Dermis microvascular lymphatic vessel endothelial cell (primary cell): Measurements from ENCODE around the gene LSM4. TPM values are rescaled to one million over a fixed set of nuclear protein-coding genes. Genes with fewer than 3 reads are reported as not detected.

Experiments used
- total RNA-seq: library from RNA; depleted of rRNA; stranded (reverse); fragments of >200 nt; gene quantifications from 2 replicates; pipeline ENCODE4 v1.2.1, GENCODE V29; 2014

LSM4 gene
- total RNA-seq, 1 donor from 2014 or later: 130 TPM

Other genes with a start within 250 kb of the LSM4 start
- 0.13 TPM in 2 replicates for gene IL12RB1, start 236.1 kb downstream of the LSM4 start, total RNA-seq
- 1.2 and 2.9 TPM in 2 replicates for gene MAST3, start 225.3 kb downstream of the LSM4 start, total RNA-seq
- gene PIK3R2, start 169.9 kb downstream of the LSM4 start, total RNA-seq: 0.90 and 3.3 TPM in 2 replicates
- gene IFI30, start 149.3 kb downstream of the LSM4 start, total RNA-seq: 4.5 and 6.1 TPM in 2 replicates
- gene MPV17L2, start 129.9 kb downstream of the LSM4 start, total RNA-seq: 7.2 and 10.0 TPM in 2 replicates
- gene RAB3A, start 119.0 kb downstream of the LSM4 start, total RNA-seq: 0.39 and 0.76 TPM in 2 replicates
- under 0.01 and 0.13 TPM in 2 replicates for gene PDE4C, start 96.6 kb downstream of the LSM4 start, total RNA-seq
- 0.13 and 0.25 TPM in 2 replicates for gene IQCN, start 48.6 kb downstream of the LSM4 start, total RNA-seq
- 68.3 and 137 TPM in 2 replicates for gene JUND, start 41.5 kb downstream of the LSM4 start, total RNA-seq
- 19.4 and 20.6 TPM in 2 replicates for gene PGPEP1, start 17.5 kb upstream of the LSM4 start, total RNA-seq
- gene GDF15, start 63.1 kb upstream of the LSM4 start, total RNA-seq: 74.8 and 238 TPM in 2 replicates
- gene LRRC25, start 74.5 kb upstream of the LSM4 start, total RNA-seq: not detected in 2 replicates
- gene SSBP4, start 96.3 kb upstream of the LSM4 start, total RNA-seq: 33.9 and 53.5 TPM in 2 replicates
- gene ISYNA1, start 115.1 kb upstream of the LSM4 start, total RNA-seq: 38.1 and 57.3 TPM in 2 replicates
- gene ELL, start 199.0 kb upstream of the LSM4 start, total RNA-seq: 9.0 and 12.3 TPM in 2 replicates
- 141 and 206 TPM in 2 replicates for gene FKBP8, start 220.5 kb upstream of the LSM4 start, total RNA-seq
- 54.6 and 70.2 TPM in 2 replicates for gene KXD1, start 234.8 kb upstream of the LSM4 start, total RNA-seq
- gene UBA52, start 248.8 kb upstream of the LSM4 start, total RNA-seq: 733 and 1,015 TPM in 2 replicates